Hippocampal formation (tissue), 2 donors: ENCODE results near the gene CFAP100.

Experiments used
- DNase-seq, 2 donors: peaks; one replicate each; lab custom pipeline; 2025; lab: John Stamatoyannopoulos, UW

CFAP100 gene

GRCh38 chr3:126394179-126394976 lies at the start of gene CFAP100:
CFAP100 (plus strand) TSS chr3:126394909; CDS start chr3:126396001, 1,092 bp downstream.
- peak in 1 of 2 donors; percentile 33 for DNase-seq

GRCh38 chr3:126345231-126345630 lies 49.5 kb upstream of the CFAP100 start:
- DNase-seq, result no peak

- no peak for DNase-seq
Measured at GRCh38 chr3:126345641-126346460, 48.9 kb upstream of the CFAP100 start.

GRCh38 chr3:126346466-126346865 lies 48.2 kb upstream of the CFAP100 start:
- no peak for DNase-seq

GRCh38 chr3:126347543-126348161 lies 47.1 kb upstream of the CFAP100 start:
- DNase-seq, result no peak

GRCh38 chr3:126348308-126348920 lies 46.3 kb upstream of the CFAP100 start:
- no peak for DNase-seq

- DNase-seq, result no peak
Measured at GRCh38 chr3:126349071-126349470, 45.6 kb upstream of the CFAP100 start.

- no peak for DNase-seq
Measured at GRCh38 chr3:126349611-126350501, 44.9 kb upstream of the CFAP100 start.

GRCh38 chr3:126350502-126351085 lies 44.1 kb upstream of the CFAP100 start:
- no peak for DNase-seq

GRCh38 chr3:126351086-126351770 lies 43.5 kb upstream of the CFAP100 start:
- no peak for DNase-seq

- DNase-seq, result no peak
Measured at GRCh38 chr3:126351771-126352475, 42.8 kb upstream of the CFAP100 start.

GRCh38 chr3:126352476-126353454 lies 41.9 kb upstream of the CFAP100 start:
- DNase-seq, result no peak

- DNase-seq, result no peak
Measured at GRCh38 chr3:126353694-126354321, 40.9 kb upstream of the CFAP100 start.

- DNase-seq, result no peak
Measured at GRCh38 chr3:126354776-126355175, 39.9 kb upstream of the CFAP100 start.

- no peak for DNase-seq
Measured at GRCh38 chr3:126355251-126355650, 39.5 kb upstream of the CFAP100 start.

GRCh38 chr3:126355777-126356372 lies 38.8 kb upstream of the CFAP100 start:
- peak; percentile 94 to 96 for DNase-seq
